SU-DHL-6 (cell line): ENCODE measurements around the gene ZFAND3.

Source experiments
- H2AFZ ChIP-seq: fragments of 200-600 bp; sonication (generic); 2 replicates; pipeline ENCODE4 v1.6.1; 2014; ENCODE audit warnings: low read depth, mild to moderate bottlenecking, moderate library complexity, mixed read lengths, antibody characterized with exemption, low read length; ENCODE audit not compliant: severe bottlenecking
- H3F3A ChIP-seq: fragments of 200-600 bp; shearing (Covaris generic); 2 replicates; pipeline ENCODE4 v1.6.0; 2016; ENCODE audit warnings: antibody characterized with exemption, mild to moderate bottlenecking; ENCODE audit not compliant: insufficient read depth
- H3K27ac ChIP-seq: fragments of 200-600 bp; sonication (generic); 2 replicates; pipeline ENCODE4 v1.5.1; 2016; ENCODE audit warnings: low read depth, mild to moderate bottlenecking, low read length, moderate library complexity, mixed read lengths
- H3K27me3 ChIP-seq: fragments of 200-600 bp; sonication (generic), shearing (Covaris generic); 2 replicates; pipeline ENCODE4 v1.6.0; 2014; ENCODE audit warnings: mild to moderate bottlenecking, low read length
- H3K36me3 ChIP-seq: fragments of 200-600 bp; sonication (generic); 2 replicates; pipeline ENCODE4 v1.6.1; 2014; ENCODE audit warnings: mild to moderate bottlenecking, low read length, mixed read lengths
- H3K4me2 ChIP-seq: fragments of 300-600, 200-600 bp; shearing (Covaris generic), sonication (generic); 2 replicates; pipeline ENCODE4 v1.6.0; 2014; ENCODE audit warnings: low read length, low read depth, mild to moderate bottlenecking; ENCODE audit not compliant: poor library complexity, severe bottlenecking
- H3K4me3 ChIP-seq: fragments of 200-600 bp; sonication (generic); 2 replicates; pipeline ENCODE4 v1.5.1; 2014; ENCODE audit warnings: antibody characterized with exemption, low read length, mild to moderate bottlenecking, mixed read lengths; ENCODE audit not compliant: insufficient read depth, poor library complexity, severe bottlenecking
- H3K79me2 ChIP-seq: fragments of 200-600 bp; sonication (generic); 2 replicates; pipeline ENCODE4 v1.6.1; 2014; ENCODE audit warnings: mild to moderate bottlenecking, low read length, moderate library complexity; ENCODE audit not compliant: insufficient read depth
- H3K9ac ChIP-seq: fragments of 200-600 bp; sonication (generic); 2 replicates; pipeline ENCODE4 v1.7.0; 2014; ENCODE audit warnings: mild to moderate bottlenecking, low read length
- H3K9me2 ChIP-seq: fragments of 200-600 bp; sonication (generic); replicated peaks from 2 replicates; pipeline ENCODE4 v1.6.1; 2014; ENCODE audit warnings: low read length; ENCODE audit not compliant: insufficient read depth
- H3K9me3 ChIP-seq: fragments of 200-600 bp; sonication (generic); 2 replicates; pipeline ENCODE4 v1.6.1; 2014; ENCODE audit warnings: low read length, mixed read lengths; ENCODE audit not compliant: insufficient read depth
- H4K20me1 ChIP-seq: fragments of 200-600 bp; sonication (generic); 2 replicates; pipeline ENCODE4 v1.6.1; 2014; ENCODE audit warnings: low read depth, mild to moderate bottlenecking, antibody characterized with exemption, low read length, moderate library complexity, mixed read lengths
- EZH2phosphoT487 ChIP-seq: fragments of 200-600 bp; sonication (generic), shearing (Covaris generic); conservative IDR thresholded peaks from 2 replicates; pipeline ENCODE4 v1.6.1; 2018; ENCODE audit warnings: mild to moderate bottlenecking, antibody characterized with exemption, low read length, moderate library complexity, mixed read lengths
- TF ChIP-seq, protein P1 (sequence below): fragments of 200-600 bp; sonication (generic); IDR thresholded peaks from one replicate; pipeline ENCODE4 v1.5.1; 2017; ENCODE audit warnings: antibody characterized with exemption, mild to moderate bottlenecking, low read length, moderate library complexity; ENCODE audit not compliant: insufficient read depth, poor library complexity, severe bottlenecking

Gene ZFAND3

DNA sequence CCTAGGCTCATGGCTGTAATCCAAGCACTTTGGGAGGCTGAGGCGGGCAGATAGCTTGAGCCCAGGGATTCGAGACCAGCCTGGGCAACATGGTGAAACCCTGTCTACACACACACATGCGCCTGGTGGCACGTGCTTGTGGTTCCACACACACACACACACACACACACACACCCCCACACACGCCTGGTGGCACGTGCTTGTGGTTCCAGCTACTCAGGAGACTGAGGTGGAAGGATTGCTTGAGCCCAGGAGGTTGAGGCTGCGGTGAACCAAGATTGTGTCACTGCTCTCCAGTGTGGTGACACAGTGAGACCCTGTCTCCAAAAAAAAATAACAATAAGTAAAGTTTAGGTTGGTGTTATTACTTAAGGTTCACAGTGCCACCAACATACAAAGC, 165.8 kb downstream of the ZFAND3 start:
- Histone ChIP-seq H3K9me3 (no peaks in the 10 kb centered on the region), H3F3A (no peaks in the 10 kb centered on the region), H3K4me3 (no peak overlapping the region), H3K36me3 (no peaks in the 10 kb centered on the region), H3K9me2 (no peaks in the 10 kb centered on the region), H3K4me2 (no peak overlapping the region), H3K27ac (no peak overlapping the region), H4K20me1 (peaks cover 59% of the 10 kb centered on the region), H3K27me3 (no peaks in the 10 kb centered on the region), H3K9ac (no peak overlapping the region), H3K79me2 (peaks cover 14% of the 10 kb centered on the region), H2AFZ (no peak overlapping the region)
- TF ChIP-seq, protein P1, sequence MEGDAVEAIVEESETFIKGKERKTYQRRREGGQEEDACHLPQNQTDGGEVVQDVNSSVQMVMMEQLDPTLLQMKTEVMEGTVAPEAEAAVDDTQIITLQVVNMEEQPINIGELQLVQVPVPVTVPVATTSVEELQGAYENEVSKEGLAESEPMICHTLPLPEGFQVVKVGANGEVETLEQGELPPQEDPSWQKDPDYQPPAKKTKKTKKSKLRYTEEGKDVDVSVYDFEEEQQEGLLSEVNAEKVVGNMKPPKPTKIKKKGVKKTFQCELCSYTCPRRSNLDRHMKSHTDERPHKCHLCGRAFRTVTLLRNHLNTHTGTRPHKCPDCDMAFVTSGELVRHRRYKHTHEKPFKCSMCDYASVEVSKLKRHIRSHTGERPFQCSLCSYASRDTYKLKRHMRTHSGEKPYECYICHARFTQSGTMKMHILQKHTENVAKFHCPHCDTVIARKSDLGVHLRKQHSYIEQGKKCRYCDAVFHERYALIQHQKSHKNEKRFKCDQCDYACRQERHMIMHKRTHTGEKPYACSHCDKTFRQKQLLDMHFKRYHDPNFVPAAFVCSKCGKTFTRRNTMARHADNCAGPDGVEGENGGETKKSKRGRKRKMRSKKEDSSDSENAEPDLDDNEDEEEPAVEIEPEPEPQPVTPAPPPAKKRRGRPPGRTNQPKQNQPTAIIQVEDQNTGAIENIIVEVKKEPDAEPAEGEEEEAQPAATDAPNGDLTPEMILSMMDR: no peak
- TF ChIP-seq EZH2phosphoT487: no peak

DNA sequence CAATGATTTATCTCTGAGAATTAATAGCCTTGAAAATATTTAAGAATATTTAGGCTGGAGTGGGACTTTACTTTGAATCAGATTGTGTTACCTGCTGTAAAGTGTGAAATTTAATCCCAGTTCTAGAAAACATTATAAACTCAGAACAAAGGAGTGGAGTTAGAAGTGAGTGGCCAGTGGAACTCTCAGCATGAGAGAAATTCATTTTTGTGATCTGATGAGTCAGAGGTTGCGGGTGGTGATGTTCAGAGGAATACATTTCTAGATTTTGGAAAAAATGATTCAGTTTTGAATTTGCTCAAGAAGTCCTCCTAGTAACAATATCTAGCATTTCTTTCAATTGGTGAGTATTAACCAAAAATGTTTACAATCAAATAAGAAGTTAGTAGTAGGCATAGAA, 167.5 kb downstream of the ZFAND3 start:
- H4K20me1 ChIP-seq: peaks cover 51% of the 10 kb centered on the region

DNA sequence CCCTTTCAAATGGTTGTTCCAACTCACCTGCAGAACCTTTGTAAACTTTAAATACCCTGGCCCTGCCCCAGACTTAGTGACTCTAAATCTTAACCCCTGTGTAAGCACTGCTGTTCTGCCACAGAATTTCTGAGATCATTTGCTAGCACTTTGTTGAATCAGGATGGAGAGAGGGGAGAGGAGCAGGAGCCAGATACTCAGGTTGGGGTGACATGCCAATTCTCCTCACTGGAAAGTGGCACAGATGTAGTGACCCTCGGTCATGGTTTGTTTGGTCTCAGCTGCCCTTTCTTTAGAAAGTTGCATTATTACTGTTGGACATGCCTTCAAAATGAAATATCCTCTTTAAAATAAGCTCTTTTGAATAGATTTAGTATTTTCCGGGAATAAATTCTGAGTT, 168.0 kb downstream of the ZFAND3 start:
- Histone ChIP-seq H3K27ac (no peak overlapping the region), H3K4me3 (no peak overlapping the region), H3K9ac (no peak overlapping the region), H4K20me1 (peaks cover 57% of the 10 kb centered on the region), H3K9me2 (no peaks in the 10 kb centered on the region), H3K27me3 (no peaks in the 10 kb centered on the region), H3K36me3 (no peaks in the 10 kb centered on the region), H3K9me3 (no peaks in the 10 kb centered on the region), H3F3A (no peaks in the 10 kb centered on the region), H2AFZ (no peak overlapping the region), H3K4me2 (no peak overlapping the region), H3K79me2 (peaks cover 16% of the 10 kb centered on the region; the same call in 1 of the 2 replicates)
- TF ChIP-seq EZH2phosphoT487: no peak
- TF ChIP-seq, protein P1: no peak

More for the DNA sequence above, 167.5 kb downstream of the ZFAND3 start:
- Histone ChIP-seq H3K9ac (no peak overlapping the region), H2AFZ (no peak overlapping the region), H3K27me3 (no peaks in the 10 kb centered on the region), H3K79me2 (peaks cover 16% of the 10 kb centered on the region; the same call in 1 of the 2 replicates), H3K36me3 (no peaks in the 10 kb centered on the region), H3F3A (no peaks in the 10 kb centered on the region), H3K9me2 (no peaks in the 10 kb centered on the region), H3K4me3 (no peak overlapping the region), H3K4me2 (no peak overlapping the region), H3K9me3 (no peaks in the 10 kb centered on the region), H3K27ac (no peak overlapping the region)
- TF ChIP-seq EZH2phosphoT487: no peak
- TF ChIP-seq, protein P1: no peak

DNA sequence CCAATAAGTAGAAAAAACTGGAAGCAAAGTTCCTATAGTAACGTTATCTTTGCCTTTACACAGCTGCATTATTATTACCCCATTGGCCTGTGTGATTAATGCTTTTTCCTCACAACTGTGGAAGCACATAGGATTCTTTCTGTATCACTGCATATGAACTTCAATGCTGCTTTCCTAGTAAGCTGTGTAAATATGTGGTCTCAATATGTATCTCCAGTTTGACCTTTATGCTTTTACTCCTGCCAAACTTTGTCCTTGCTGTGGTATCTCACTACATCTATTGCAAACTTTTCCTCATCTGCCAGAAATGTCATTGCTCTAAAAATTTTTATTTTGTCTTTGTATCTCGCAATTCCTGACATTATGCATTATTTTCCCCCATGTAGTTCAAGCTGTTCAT, 168.6 kb downstream of the ZFAND3 start:
- Histone ChIP-seq H3K9ac (no peak overlapping the region), H3K4me3 (no peak overlapping the region), H2AFZ (no peak overlapping the region), H3K9me2 (no peaks in the 10 kb centered on the region), H3K9me3 (no peaks in the 10 kb centered on the region), H3K27ac (no peak overlapping the region), H3K27me3 (no peaks in the 10 kb centered on the region), H3K79me2 (peaks cover 20% of the 10 kb centered on the region; the same call in 1 of the 2 replicates), H3K36me3 (no peaks in the 10 kb centered on the region), H4K20me1 (peaks cover 61% of the 10 kb centered on the region), H3K4me2 (no peak overlapping the region), H3F3A (no peaks in the 10 kb centered on the region)
- TF ChIP-seq, protein P1: no peak
- no peak for TF ChIP-seq EZH2phosphoT487
